HTERT RPE-1 (cell line): ENCODE results near the gene GAMT.
"Not testable (repeated sequence)": the region's sequence is repeated elsewhere in the genome, so short reads cannot be mapped to it uniquely, and the experiment has no call there.

Experiments
- in situ Hi-C: fragments of 300-500 bp; cut with MboI; formaldehyde crosslinking; loops from 4 replicates; pipeline ENCODE4 v1.14.3; 2020; ENCODE audit warnings: low sequenced_read_pairs

The GAMT gene

DNA sequence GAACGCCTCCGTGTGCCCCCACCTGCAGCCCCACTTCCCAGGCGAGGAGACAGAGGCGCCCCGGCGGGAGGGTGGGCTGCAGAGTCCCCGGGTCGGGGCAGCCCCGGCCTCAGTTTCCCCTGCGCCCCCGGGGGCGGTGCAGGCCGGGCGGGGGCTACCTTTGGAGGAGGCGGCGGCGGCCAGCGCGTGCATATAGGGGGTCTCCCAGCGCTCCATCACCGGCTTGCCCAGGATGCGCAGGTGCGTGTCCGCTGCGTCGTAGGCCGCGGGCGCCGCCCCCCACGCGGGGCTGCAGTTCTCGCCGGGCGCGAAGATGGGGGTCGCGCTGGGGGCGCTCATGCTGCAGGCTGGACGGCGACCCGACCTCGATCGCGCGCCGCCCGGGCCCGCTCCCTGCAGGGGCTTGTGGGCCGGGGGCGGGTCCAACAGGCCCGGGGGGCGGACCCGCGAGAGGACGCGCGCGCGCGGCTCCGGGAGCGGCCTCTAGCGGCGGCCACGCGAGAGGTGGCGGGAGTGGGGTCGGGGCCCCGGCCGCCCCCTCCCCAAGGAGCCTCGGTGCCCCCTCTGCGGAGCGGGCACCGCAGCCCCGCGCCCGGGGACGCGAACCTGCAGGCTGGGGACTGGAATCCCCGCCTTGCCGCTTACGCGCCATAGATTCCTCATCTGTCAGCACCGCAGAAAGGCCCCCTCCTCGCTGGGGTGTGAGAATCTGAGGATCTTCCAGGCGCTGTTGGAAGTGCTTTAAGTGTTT lies at the start of gene GAMT:
GAMT (minus strand) TSS at position 405 of the 751 bp plus-strand sequence; CDS start at position 339, 66 bp downstream.
- in situ Hi-C loops, result no loop called here

DNA sequence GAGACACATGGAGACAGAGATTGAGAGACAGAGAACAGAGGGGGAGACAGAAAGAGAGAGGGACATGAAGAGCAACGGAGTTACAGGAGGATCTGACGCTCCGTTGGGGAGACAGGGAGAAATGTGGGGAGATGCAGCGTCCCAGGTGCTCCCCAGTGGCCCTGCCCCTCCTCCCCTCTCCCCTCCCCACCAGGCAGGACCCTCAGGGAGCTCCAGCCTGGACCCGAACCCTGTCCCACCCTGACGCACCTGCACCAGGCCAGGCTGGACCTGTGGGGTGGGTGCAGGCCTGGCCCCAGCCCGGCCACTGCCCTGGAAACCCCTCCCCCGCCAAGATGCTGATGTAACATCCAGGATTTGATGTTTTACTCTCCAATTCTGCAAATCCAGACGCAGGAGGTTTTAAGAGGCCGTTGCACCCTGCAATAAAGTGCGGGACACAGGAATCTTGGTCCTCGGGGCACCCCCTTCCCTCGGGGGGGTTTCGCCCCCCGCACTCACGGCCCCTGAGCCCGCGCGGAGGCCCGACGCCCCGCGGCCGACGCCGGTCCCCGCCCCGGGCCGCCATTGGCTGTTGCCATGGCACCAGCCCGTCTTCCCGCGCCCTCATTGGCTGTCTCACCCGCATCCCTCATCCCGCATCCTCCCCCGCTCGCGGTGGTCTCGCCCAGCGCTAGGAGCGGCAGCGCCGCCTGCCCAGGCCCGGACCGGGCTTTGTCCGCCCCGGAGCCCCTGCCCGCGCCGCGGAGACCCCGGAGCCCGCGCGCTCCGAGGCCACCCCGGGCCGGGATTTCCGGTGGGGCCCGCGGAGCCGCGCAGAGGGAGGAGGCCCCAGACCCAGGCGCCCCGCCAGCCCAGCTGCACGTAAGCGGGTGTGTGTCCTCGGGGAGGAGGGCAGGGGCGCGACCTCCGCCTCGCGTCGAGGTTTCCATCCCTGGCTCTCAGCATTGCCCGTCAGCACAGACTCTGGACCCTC lies 48.4 kb upstream of the GAMT start, which contains the start of gene APC2:
APC2 (plus strand) TSS at position 655 of the 976 bp plus-strand sequence. CDS start 2,881 bp downstream, outside the sequence.
- in situ Hi-C loops, result no loop called here

DNA sequence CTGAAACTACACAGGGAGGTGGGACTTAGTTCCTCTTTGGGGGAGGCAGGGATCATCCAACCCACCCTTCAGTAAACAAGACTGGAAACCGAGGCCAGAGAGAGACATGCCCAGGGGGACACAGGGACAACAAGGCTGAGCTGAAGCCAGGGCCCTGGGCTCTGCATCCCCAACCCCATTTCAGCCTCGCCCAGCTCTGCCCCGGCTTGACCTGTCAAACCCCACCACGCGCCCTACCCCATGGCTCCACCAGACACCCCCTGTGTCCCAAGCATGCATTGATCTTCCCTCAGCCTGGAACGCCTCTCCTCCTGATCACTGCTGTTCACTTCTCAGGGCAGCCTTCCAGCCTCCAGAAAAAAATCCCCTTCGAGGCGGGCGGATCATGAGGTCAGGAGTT lies 46.6 kb upstream of the GAMT start:
- in situ Hi-C loops, result no loop called here

DNA sequence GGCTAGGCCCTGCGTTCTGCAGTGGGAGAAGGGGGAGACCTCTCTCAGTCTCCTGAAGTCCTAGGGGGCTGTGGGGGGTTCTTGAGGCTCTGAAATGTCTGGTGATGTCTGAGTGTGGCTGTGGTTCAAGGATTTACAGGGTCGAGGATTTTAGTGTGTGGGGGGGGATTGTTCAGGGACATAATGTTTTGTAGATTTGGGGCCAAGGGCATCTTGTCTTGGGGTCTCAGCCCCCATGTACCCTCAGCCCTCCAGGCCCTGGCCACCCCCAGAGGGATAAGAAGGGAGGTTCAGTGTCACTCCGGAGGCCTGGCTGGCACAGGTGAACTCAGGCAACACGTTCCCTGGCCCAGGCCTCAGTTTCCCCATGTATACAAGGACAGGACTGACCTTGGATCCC lies 46.2 kb upstream of the GAMT start:
- in situ Hi-C loops, result no loop called here

DNA sequence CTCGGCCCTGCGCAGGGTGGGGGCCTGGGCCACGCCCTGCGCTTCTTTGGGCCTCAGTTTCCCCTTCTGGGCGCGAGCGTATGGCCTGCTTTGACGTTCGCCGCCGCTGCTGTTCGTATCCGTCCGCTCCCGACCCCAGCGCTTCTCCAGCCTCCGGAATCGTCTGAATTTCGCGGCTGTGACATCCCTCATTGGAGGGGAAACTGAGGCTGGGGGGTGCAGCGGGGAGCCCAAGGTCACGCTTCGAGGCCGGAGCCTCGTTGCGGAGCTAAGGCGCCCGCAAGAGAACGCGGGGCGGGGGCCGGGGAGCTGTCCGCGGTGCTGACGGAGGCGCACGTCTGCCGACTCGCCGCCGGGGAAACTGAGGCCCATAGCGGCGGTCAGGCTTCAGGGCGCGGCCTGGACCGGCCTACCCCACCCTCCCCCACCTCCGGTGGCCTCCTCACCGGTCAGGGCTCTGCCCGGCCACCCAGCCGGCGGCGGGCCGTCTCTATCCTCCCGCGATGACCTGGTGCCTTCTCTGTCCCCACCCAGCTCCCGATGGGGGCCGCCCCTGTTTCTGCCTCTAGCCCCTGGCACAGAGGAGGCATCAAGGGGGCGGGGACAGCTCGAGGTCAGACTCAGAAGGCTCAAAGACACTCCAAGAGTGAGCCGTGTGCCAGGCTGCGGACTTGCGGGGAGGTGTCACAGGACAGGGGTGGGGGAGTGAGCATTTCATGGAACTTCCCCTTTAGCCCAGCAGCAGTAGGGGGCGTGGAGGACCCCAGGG lies 45.6 kb upstream of the GAMT start:
- in situ Hi-C loops, result no loop called here

DNA sequence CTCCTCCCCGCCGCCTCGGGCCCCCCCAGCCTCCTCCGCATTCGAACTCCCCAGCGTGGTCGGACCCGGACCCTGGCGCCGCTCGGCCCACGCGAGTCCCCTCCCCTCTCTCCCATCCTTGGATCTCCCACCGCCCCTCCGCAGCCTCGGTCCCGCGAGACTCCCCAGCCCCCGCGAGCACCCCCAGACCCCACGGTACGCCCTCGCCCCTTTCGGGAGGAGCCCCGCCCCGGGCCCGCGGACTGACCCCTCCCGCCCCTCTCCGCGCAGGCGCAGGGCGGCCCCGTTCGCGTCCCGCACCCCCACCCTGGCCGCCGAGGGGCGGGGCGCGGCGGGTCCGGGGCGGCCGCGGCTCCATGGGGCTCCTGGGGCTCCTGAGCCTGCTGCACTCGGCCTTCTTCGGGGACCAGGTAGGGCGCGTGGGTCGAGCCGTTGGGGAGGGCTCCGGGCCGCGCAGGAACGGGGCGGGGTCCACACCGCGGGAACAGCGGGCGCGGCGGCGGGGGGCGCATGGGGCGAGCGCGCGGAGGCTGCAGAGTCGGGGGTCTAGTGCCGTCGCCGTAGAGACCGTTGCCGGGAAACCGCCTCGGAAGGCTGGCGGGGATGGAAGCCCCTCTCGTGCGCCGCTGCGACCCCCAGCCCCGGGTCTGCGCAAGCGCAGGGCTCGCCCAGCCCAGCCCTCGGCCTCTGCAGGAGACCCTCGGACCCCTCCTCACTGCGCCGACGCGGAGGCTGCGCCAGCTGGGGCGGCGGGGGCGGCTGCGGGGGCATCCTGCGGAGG lies 44.8 kb upstream of the GAMT start:
- in situ Hi-C loops, result no loop called here

DNA sequence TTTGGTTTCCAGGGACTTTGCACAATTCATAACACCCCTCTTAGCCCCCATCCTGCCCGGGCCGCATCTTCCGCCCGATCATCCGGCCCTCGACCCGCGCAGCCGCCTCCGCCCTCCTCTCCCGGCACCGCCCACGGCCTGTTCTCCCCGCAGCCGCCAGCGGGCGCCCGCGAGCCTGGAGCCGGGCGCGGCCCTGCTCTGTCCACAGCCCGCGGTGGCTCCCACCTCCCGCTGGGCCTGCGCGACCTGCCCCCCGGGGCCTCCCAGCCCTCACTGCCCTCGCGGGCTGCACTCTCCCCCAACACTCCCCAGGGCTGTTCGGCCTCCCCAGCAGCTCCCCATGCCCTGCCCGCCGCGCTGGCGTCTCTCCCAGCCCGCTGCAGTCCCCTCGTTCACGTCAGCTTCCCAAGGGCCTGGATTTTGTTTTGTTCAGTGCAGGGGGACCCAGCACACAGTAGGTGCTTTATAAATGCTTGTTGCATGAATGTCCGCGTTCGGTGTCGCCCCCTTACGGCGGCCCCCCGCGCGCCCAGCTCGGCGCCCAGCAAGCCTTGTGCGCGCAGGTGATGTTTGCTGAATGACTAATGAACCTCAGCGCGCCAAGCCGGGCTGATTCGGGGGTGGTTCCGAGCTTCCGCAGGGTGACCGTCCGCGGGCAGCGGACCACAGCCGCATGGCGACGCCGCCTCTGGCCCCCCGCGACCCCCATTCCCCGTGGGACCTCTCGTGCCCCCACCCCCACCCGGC lies 44.0 kb upstream of the GAMT start:
- in situ Hi-C loops, result no loop called here

DNA sequence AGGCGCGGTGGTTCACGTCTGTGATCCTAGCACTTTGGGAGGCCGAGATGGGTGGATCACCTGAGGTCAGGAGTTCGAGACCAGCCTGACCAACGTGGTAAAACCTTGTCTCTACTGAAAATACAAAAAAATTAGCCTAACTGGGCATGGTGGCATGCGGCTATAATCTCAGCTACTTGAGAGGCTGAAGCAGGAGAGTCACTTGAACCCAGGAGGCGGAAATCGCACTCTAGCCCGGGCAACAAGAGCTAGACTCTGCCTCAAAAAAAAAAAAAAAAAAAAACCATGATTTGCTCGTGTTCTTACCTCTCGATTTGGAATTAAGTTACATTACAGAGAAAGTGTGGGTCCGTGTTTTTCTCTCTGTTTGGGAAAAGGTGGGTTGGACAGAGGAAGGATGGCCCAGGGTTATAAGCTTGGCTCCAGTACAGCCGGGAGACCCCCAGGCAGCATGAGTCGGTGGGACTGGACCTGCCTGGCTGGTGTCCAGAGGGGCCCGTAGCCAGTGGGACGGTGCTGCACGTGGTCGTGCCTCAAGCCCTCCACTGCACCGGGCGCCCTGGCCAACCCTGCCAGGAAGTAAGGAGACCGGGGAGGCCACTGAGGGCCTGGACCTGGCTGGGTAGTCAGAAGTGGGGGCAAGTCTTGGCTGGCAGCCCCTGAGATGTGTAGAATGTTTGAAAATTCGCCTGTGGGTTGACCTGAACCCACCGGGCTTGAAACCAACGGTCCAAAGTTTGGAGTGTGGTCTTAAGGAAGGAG lies 40.5 kb upstream of the GAMT start:
- in situ Hi-C loops, result no loop called here

DNA sequence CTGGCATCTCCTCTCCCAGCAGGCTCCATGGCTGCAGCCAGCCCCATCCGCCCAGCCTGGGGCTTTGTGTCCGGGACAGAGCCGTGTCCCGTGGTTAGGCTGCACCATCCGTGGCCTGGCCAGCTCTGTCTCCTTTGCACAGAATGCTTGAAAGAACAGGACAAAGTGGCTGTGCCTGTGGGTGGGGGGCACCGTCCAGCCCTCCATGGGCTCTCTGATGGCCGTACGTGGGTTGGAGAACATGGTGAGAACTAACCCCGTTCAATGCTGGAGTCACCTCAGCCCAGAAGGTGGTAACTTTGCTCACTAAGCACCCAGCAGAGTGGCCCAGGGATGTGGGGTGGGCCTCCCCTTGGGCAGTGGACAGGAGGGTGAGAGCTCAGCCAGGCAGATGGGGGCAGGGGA lies 39.7 kb upstream of the GAMT start:
- in situ Hi-C loops, result no loop called here

DNA sequence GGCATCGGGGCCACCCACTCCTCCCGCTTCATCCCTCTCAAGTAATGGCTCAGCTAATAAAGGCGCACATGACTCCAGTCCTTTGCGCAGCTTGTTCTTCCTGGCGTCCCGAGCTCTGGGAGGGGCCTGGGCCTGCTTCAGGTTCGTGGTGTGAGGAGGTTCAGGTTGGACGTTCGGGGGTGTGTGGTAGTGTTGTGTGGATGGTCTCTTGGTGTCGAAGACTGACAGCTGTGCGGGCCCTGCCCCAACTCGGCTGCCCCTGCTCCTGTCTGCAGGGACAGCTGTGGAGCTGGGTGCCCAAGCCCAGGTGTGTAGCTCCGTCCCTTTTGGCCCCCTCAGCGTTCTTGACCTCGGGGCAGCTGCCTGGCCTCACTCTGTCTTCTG lies 39.1 kb upstream of the GAMT start:
- in situ Hi-C loops, result no loop called here

DNA sequence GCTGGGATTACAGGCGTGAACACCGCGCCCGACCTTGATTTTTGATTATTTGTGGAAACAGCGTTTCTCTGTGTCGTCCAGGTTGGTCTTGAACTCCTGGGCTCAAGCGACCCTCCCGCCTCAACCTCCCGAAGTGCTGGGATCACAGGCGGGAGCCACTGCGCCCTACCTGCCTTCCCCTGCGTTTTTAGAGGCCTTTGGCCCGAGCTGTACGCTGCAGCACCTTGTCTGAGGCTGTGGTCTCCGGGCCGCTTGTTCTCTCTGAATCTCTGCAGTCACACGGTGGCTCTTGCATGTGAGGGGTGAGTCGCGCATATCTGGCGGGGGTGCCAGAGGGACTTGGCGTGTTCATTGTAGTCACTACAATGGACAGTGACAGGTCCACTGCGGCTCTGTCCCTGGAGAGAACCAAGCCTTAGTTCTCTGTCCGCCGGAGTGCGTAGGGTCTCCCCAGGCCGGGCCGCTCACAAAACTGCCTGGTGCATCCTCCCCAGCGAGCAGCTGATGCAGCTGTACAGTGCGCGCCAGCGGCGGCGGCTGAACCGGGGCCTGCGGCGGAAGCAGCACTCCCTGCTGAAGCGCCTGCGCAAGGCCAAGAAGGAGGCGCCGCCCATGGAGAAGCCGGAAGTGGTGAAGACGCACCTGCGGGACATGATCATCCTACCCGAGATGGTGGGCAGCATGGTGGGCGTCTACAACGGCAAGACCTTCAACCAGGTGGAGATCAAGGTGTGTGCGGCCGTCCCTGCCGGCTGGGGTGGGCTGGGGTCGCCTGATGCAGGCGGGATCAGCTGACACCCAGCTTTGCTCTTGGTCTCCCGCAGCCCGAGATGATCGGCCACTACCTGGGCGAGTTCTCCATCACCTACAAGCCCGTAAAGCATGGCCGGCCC lies 38.4 kb upstream of the GAMT start:
- in situ Hi-C loops, result not testable (repeated sequence)

DNA sequence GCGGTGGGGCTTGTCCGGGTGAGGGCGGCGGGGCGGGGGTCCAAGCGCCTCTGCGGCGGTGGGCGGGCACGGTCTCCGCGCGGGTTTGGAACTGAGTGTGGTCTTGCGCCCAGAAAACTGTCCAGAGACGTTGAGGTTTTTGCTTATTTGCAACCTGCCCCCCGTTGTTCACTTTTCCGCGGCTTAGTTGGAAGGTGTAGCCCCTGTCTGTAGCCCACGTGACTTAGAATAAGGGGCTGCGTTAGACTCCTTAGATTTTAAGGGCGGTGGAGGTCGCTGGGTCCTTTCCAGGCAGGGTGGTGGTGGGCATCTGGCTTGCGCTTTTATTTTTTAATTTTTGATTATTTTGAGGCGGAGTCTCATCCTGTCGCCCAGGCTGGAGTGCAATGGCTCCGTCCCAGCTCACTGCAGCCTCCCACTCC lies 37.6 kb upstream of the GAMT start:
- in situ Hi-C loops, result no loop called here

DNA sequence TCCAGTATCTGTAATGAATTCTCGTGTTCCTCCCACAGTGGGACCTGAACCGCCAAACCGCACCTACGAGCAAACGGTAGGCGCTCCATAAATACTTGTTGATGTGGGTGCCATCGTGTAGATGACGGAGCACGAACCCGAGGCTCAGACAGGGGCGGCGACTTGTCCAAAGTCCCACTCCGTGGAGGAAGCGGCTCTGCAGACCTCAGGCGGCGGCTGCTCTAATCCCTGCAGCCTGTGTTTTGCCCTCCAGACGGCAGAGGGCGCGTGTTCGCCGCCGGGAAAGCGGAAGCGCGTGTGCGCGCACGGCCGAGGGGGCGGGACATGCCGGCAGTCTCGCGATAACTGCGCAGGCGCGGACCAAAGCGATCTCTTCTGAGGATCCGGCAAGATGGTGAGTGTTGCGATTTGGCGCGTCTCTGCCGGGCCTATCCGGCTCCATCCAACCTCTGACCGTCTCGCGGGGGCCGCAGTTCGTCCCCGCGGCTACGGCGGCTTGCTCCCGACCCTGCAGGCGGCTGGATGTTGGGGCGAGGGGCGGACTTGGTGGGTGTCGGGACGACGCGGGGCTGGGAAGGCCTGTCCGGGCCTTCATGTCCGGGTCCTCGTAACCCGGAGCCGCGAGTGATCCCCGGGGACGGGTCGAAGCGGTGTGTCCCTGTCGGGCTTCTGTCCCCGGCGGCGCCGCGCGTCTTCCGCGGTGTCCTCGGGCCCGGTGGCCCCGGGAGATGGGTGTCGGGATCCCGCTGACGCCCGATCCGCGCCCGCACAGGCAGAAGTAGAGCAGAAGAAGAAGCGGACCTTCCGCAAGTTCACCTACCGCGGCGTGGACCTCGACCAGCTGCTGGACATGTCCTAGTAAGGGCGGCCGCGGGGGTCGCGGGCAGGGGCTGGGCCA lies 36.9 kb upstream of the GAMT start, which contains the start of gene RPS15:
RPS15 (plus strand) TSS at position 362 of the 898 bp plus-strand sequence; CDS start at position 392, 30 bp downstream.
- in situ Hi-C loops, result no loop called here

DNA sequence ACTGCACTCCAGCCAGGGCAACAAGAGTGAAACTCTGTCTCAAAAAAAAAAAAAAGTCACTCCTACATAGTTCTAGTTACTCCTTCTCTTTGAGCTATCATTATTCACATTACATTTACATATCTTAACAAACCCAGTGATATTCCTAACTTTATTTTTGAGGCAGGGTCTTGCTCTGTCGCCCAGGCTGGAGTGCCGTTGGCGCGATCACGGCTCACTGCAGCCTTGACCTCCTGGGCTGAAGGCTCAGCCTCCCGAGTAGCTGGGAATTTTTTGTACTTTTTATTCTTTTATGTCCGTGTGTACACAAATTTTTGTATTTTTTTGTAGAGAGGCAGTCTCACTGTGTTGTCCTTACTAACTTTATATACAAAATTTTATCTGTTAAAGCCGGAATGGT lies 36.3 kb upstream of the GAMT start:
- in situ Hi-C loops, result no loop called here

DNA sequence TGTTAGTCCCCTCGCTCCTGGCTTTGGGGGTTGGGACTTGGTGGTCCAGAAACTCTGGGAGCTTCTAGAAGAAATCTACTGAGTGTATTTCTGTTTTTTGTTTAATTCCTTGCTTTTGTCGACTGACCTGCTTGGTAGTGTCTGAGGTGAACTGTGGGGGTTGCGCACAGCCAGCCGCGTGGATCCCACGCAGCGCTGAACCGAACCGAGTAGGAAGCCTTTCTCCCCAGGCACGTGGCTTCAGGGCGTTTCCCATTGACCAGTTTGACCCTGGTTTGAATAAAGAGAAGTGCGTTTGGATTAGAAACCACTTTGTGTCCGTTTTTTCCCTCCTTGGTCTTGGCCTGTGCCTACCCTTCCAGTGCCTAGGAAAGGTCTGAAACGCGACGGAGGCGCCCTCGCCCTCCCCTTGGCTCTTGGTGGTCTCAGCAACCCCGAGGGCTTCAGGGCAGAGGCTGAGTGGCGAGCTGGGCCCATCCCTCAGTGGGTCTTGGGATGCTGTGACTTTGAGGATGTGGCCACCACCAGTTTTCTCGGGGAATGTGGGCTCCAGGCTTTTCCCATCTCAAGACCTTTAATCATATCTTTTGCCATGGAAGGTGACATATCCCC lies 34.1 kb upstream of the GAMT start:
- in situ Hi-C loops, result no loop called here

DNA sequence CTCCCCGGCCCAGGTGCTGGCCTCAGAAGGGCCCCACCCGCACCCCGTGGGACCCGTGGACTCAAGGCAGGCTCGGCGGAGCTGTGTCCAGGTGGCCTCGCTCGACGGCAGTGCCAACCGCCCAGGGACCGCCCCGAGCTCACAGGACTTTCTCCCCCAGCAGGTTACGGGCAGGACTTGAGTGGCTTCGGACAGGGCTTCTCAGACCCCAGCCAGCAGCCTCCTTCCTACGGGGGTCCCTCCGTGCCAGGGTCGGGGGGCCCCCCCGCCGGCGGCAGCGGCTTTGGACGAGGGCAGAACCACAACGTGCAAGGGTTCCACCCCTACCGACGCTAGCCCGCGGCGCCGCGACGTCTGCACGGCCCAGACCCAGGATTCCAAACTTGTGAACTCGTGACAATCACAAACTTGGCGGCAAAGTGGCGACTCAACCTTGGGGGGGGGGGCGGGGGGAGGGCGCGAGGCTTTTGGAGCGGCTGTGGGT lies 33.3 kb upstream of the GAMT start:
- in situ Hi-C loops, result no loop called here
